ENCODE measurements around the gene CREB3. TPM values are rescaled to one million over a fixed set of nuclear protein-coding genes. Genes with fewer than 3 reads are reported as not detected.

CREB3 gene
- total and polyA plus RNA-seq, 2 experiments from 2014 or later = 20.3 to 32.4 TPM

DNA sequence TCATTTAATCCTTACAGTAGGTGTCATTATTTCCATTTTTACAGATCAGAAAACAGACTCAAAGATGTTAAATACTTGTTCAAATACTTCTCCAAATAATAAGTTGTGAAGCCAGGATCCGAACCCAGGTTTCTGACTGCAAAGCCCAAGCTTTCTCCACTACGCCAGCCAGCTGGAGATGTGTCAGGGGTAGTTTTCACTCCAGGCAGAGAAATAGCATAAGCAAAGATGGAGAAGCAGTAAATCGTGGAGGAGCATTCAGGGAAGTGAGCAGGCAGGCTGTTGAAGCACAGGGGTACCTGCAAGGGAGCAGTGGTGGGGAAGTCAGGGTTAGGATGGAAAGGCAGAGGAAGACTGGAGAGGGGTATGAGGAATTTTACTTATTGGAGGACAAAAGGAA is 3.4 kb upstream of the CREB3 start:
- peaks cover 9% of the 10 kb centered on the region for H3K36me3 ChIP-seq (ENCODE audit: insufficient read depth)
- H3K27me3 ChIP-seq (ENCODE audit: insufficient read depth) = no peaks in the 10 kb centered on the region
- H4K20me1 ChIP-seq (replicated peaks; ENCODE audit: insufficient read depth) = peaks cover 10% of the 10 kb centered on the region
- DNase-seq (ENCODE audit: low spot score) = no peak
- peak overlapping the region; percentile 1 for H3K27ac ChIP-seq (ENCODE audit: low read depth)
- H3K4me1 ChIP-seq (ENCODE audit: insufficient read depth) = peaks cover 41% of the 10 kb centered on the region
- peaks cover 3% of the 10 kb centered on the region; the same call in 1 of the 2 replicates for H3F3A ChIP-seq (replicated peaks; ENCODE audit: low read depth)
- H3K27ac Mint-ChIP-seq = no peak overlapping the region
- no peak overlapping the region for H3K4me3 Mint-ChIP-seq
- TF ChIP-seq CREB1 (CRISPR knock-in tag; IDR thresholded peaks at IDR 0.05; ENCODE audit: low read depth) = no peak
- no peaks in the 10 kb centered on the region; the same call in 2 of the 3 replicates for H3K9me3 Mint-ChIP-seq
- peaks cover 8% of the 10 kb centered on the region for H3K27me3 Mint-ChIP-seq (ENCODE audit: insufficient read depth, low read depth, poor library complexity)
- peak overlapping the region; percentile 26 for H3K4me3 ChIP-seq
- H3K4me2 ChIP-seq = peak overlapping the region; percentile 53
- H3K36me3 Mint-ChIP-seq (ENCODE audit: low read depth) = peaks cover 18% of the 10 kb centered on the region
- ATAC-seq = no peak
- no peak overlapping the region for H2AFZ ChIP-seq
- H3K4me1 Mint-ChIP-seq = peaks cover 13% of the 10 kb centered on the region
- H3K9me2 ChIP-seq (ENCODE audit: insufficient read depth) = no peaks in the 10 kb centered on the region
- H3K79me2 ChIP-seq (replicated peaks; ENCODE audit: insufficient read depth) = peaks cover 49% of the 10 kb centered on the region

DNA sequence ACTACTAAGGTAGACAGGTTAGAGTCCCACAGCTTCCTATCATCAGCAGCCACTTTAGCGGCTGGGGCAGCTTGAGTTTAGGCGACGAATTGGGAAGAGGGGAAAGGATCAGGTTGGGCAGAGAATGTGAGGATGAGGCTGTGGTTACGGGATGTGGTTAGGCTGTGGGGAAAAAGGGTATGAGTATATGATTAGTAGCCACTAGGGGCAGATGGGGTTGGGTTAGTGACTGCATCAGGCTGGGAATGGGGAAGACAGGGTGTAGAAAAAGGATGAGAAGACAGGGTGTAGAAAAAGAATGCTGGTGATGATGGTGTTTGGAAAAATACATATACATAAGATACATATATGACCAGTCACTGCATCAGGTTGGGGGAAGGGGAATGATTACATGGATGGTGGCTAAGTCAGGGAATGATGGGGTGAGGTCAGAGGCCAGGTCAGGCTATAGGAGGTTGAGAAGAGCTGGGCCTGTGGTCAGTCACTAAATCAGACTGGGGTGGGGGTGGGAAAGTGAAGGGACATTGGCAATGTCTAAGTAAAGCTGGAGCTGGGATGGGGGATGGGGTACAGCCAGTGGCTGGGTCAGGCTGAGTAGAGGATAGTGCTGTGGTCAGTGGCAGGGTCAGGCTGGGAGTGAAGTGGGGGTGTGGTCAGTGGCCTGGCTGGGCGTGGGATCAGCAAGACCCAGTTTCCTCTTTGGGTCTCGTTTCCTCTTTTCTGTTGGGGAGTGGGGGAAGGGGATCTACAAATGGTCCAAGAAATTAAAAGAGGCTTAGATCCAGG is 2.6 kb upstream of the CREB3 start:
- peaks cover 8% of the 10 kb centered on the region for H3K27me3 Mint-ChIP-seq (ENCODE audit: insufficient read depth, low read depth, poor library complexity)
- peaks cover 41% of the 10 kb centered on the region for H3K4me1 ChIP-seq (ENCODE audit: insufficient read depth)
- TF ChIP-seq, protein P1, sequence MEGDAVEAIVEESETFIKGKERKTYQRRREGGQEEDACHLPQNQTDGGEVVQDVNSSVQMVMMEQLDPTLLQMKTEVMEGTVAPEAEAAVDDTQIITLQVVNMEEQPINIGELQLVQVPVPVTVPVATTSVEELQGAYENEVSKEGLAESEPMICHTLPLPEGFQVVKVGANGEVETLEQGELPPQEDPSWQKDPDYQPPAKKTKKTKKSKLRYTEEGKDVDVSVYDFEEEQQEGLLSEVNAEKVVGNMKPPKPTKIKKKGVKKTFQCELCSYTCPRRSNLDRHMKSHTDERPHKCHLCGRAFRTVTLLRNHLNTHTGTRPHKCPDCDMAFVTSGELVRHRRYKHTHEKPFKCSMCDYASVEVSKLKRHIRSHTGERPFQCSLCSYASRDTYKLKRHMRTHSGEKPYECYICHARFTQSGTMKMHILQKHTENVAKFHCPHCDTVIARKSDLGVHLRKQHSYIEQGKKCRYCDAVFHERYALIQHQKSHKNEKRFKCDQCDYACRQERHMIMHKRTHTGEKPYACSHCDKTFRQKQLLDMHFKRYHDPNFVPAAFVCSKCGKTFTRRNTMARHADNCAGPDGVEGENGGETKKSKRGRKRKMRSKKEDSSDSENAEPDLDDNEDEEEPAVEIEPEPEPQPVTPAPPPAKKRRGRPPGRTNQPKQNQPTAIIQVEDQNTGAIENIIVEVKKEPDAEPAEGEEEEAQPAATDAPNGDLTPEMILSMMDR (conservative IDR thresholded peaks at IDR 0.05; ENCODE audit: low read depth in 2 of 2) = peak; percentile 57 to 72
- no peak for TF ChIP-seq NANOG (IDR thresholded peaks at IDR 0.05; ENCODE audit: borderline replicate concordance)
- peak overlapping the region; percentile 91 for H3K4me3 ChIP-seq
- no peaks in the 10 kb centered on the region for H3K27me3 ChIP-seq (ENCODE audit: insufficient read depth)
- peaks cover 15% of the 10 kb centered on the region for H4K20me1 ChIP-seq (replicated peaks; ENCODE audit: insufficient read depth)
- peak; percentile 22 for ATAC-seq
- DNase-seq (ENCODE audit: low spot score) = peak; percentile 90
- peak overlapping the region; percentile 42; the same call in 1 of the 2 replicates for H3K27ac Mint-ChIP-seq
- no peaks in the 10 kb centered on the region for H3K9me2 ChIP-seq (ENCODE audit: insufficient read depth)
- H3K79me2 ChIP-seq (replicated peaks; ENCODE audit: insufficient read depth) = peaks cover 52% of the 10 kb centered on the region
- H2AFZ ChIP-seq = no peak overlapping the region
- peak overlapping the region; percentile 1 for H3K27ac ChIP-seq (ENCODE audit: low read depth)
- peaks cover 16% of the 10 kb centered on the region for H3K36me3 Mint-ChIP-seq (ENCODE audit: low read depth)
- no peaks in the 10 kb centered on the region; the same call in 2 of the 3 replicates for H3K9me3 Mint-ChIP-seq
- peak overlapping the region; percentile 90 for H3K4me2 ChIP-seq
- peaks cover 13% of the 10 kb centered on the region for H3K4me1 Mint-ChIP-seq
- no peak overlapping the region; the same call in 1 of the 3 replicates for H3K4me3 Mint-ChIP-seq
- H3F3A ChIP-seq (replicated peaks; ENCODE audit: low read depth) = peaks cover 4% of the 10 kb centered on the region; the same call in 1 of the 2 replicates
- H3K36me3 ChIP-seq (ENCODE audit: insufficient read depth) = peaks cover 3% of the 10 kb centered on the region

DNA sequence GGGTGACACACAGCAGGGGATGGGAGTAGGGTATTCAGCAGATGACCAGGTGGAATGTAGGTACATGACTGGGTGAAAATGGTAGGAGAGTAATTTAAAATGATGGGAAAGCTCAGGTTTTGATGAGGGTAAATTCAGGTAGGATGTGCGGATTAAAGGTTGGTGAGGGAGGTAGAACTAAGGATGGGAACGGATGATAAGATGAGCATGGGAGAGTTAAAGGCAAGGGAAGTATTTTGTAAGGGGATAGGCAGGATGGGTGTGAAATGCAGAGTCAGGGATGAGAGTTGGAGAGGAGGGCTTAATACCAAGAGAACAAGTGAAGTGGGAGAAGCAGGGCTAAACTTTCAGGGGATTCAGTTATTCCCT is 2.0 kb upstream of the CREB3 start:
- Histone ChIP-seq H3K9me2 (ENCODE audit: insufficient read depth) (no peaks in the 10 kb centered on the region), H4K20me1 (replicated peaks; ENCODE audit: insufficient read depth) (peaks cover 15% of the 10 kb centered on the region), H3K4me3 (peak overlapping the region; percentile 91; the same call in 1 of the 2 replicates), H3K27ac (ENCODE audit: low read depth) (no peak overlapping the region), H3K27me3 (ENCODE audit: insufficient read depth) (no peaks in the 10 kb centered on the region), H3K79me2 (replicated peaks; ENCODE audit: insufficient read depth) (peaks cover 52% of the 10 kb centered on the region), H3K36me3 (ENCODE audit: insufficient read depth) (peaks cover 9% of the 10 kb centered on the region), H3K4me1 (ENCODE audit: insufficient read depth) (peaks cover 41% of the 10 kb centered on the region), H3K4me2 (peak overlapping the region; percentile 90), H3F3A (replicated peaks; ENCODE audit: low read depth) (peaks cover 10% of the 10 kb centered on the region; the same call in 1 of the 2 replicates), H2AFZ (no peak overlapping the region)
- no peaks in the 10 kb centered on the region; the same call in 2 of the 3 replicates for H3K9me3 Mint-ChIP-seq
- DNase-seq (ENCODE audit: low spot score) (no peak), ATAC-seq (no peak)
- no peak overlapping the region; the same call in 1 of the 3 replicates for H3K4me3 Mint-ChIP-seq
- H3K27ac Mint-ChIP-seq = peak overlapping the region; percentile 42; the same call in 1 of the 2 replicates
- peaks cover 8% of the 10 kb centered on the region for H3K27me3 Mint-ChIP-seq (ENCODE audit: insufficient read depth, low read depth, poor library complexity)
- peaks cover 17% of the 10 kb centered on the region for H3K36me3 Mint-ChIP-seq (ENCODE audit: low read depth)
- H3K4me1 Mint-ChIP-seq = peaks cover 13% of the 10 kb centered on the region
- TF ChIP-seq POLR2AphosphoS5 (IDR thresholded peaks at IDR 0.05; ENCODE audit: low read depth) = no peak
- no peak for TF ChIP-seq NANOG (IDR thresholded peaks at IDR 0.05; ENCODE audit: borderline replicate concordance)
- no peak for TF ChIP-seq JUNB (IDR thresholded peaks at IDR 0.05; ENCODE audit: unreplicated experiment)
- no peak for TF ChIP-seq STAT1 (IDR thresholded peaks at IDR 0.05; ENCODE audit: unreplicated experiment)
- TF ChIP-seq, protein P2, sequence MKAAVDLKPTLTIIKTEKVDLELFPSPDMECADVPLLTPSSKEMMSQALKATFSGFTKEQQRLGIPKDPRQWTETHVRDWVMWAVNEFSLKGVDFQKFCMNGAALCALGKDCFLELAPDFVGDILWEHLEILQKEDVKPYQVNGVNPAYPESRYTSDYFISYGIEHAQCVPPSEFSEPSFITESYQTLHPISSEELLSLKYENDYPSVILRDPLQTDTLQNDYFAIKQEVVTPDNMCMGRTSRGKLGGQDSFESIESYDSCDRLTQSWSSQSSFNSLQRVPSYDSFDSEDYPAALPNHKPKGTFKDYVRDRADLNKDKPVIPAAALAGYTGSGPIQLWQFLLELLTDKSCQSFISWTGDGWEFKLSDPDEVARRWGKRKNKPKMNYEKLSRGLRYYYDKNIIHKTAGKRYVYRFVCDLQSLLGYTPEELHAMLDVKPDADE (IDR thresholded peaks at IDR 0.05) = no peak
- no peak for TF ChIP-seq CREB1 (CRISPR knock-in tag; IDR thresholded peaks at IDR 0.05; ENCODE audit: low read depth)
- TF ChIP-seq ZNF114 (CRISPR knock-in tag; IDR thresholded peaks at IDR 0.05) = no peak
- no peak for TF ChIP-seq EZH2phosphoT487 (IDR thresholded peaks at IDR 0.05; ENCODE audit: unreplicated experiment)
- TF ChIP-seq ZNF331 (CRISPR knock-in tag; IDR thresholded peaks at IDR 0.05; ENCODE audit: low read depth) = no peak
